ENCODE results near the gene TOR3A. TPM values are rescaled to one million over a fixed set of nuclear protein-coding genes. Genes with fewer than 3 reads are reported as not detected.

The TOR3A gene
- total RNA-seq (2022; extraction: Qiagen RNA extraction) = 37.5 to 41.2 TPM (median 40.1 TPM) in 5 replicates

GRCh38 chr1:179081687-179082332 is at the start of gene TOR3A:
TSS of gene TOR3A (plus strand) at chr1:179082070. CDS start at chr1:179082129, 59 bp downstream.

Other genes starting within 250 kb of the TOR3A start
- gene ANGPTL1, start 211.0 kb upstream of the TOR3A start, total RNA-seq (2022; extraction: Qiagen RNA extraction) = 0.02 TPM in 1 of 5 replicates, not detected in the others
- 14.9 to 20.4 TPM (median 16.3 TPM) in 5 replicates for gene FAM20B, start 56.2 kb upstream of the TOR3A start, total RNA-seq (2022; extraction: Qiagen RNA extraction)
- gene ABL2, start 147.6 kb downstream of the TOR3A start, total RNA-seq (2022; extraction: Qiagen RNA extraction) = 16.3 to 26.2 TPM (median 16.7 TPM) in 5 replicates
- 21.0 to 31.3 TPM (median 28.2 TPM) in 5 replicates for gene SOAT1, start 211.7 kb downstream of the TOR3A start, total RNA-seq (2022; extraction: Qiagen RNA extraction)

Data from A549 treated with AZD2906 at 1 μM for 4 hours (cell line).